ENCODE results near the gene CARM1.

DNA sequence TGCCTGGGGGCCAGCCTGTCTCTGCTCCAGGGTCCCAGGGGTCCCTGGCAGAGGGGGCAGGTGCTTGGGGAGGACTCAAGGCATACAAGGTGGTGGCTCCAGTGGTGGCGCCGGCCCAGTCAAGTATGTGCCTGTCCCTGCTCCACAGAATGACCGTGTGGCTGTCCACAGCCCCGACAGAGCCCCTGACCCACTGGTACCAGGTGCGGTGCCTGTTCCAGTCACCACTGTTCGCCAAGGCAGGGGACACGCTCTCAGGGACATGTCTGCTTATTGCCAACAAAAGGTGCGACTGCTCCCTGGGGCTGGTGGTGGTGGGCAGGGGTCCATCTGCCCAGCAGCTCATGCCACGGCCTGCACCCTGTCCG lies 48.9 kb downstream of the CARM1 start:
- TF ChIP-seq, protein P1, sequence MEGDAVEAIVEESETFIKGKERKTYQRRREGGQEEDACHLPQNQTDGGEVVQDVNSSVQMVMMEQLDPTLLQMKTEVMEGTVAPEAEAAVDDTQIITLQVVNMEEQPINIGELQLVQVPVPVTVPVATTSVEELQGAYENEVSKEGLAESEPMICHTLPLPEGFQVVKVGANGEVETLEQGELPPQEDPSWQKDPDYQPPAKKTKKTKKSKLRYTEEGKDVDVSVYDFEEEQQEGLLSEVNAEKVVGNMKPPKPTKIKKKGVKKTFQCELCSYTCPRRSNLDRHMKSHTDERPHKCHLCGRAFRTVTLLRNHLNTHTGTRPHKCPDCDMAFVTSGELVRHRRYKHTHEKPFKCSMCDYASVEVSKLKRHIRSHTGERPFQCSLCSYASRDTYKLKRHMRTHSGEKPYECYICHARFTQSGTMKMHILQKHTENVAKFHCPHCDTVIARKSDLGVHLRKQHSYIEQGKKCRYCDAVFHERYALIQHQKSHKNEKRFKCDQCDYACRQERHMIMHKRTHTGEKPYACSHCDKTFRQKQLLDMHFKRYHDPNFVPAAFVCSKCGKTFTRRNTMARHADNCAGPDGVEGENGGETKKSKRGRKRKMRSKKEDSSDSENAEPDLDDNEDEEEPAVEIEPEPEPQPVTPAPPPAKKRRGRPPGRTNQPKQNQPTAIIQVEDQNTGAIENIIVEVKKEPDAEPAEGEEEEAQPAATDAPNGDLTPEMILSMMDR (IDR thresholded peaks at IDR 0.05; ENCODE audit: low read length), result no peak
- TF ChIP-seq EZH2 (optimal IDR thresholded peaks at IDR 0.05; ENCODE audit: low read depth, low read length), result no peak
- TF ChIP-seq EZH2phosphoT487 (IDR thresholded peaks at IDR 0.05; ENCODE audit: low read length), result no peak

Measured in MM.1S (cell line).